GM12872 (cell line): ENCODE data around the gene CBARP.

Source experiments
- TF ChIP-seq, protein P1 (sequence below): IDR thresholded peaks from 3 replicates; pipeline ENCODE4 v1.5.1; 2011; ENCODE audit warnings: low read depth, mild to moderate bottlenecking, low read length, moderate library complexity; ENCODE audit not compliant: insufficient read depth

CBARP gene

GRCh38 chr19:1247748-1248138 is 9.9 kb upstream of the CBARP start:
- TF ChIP-seq, protein P1, sequence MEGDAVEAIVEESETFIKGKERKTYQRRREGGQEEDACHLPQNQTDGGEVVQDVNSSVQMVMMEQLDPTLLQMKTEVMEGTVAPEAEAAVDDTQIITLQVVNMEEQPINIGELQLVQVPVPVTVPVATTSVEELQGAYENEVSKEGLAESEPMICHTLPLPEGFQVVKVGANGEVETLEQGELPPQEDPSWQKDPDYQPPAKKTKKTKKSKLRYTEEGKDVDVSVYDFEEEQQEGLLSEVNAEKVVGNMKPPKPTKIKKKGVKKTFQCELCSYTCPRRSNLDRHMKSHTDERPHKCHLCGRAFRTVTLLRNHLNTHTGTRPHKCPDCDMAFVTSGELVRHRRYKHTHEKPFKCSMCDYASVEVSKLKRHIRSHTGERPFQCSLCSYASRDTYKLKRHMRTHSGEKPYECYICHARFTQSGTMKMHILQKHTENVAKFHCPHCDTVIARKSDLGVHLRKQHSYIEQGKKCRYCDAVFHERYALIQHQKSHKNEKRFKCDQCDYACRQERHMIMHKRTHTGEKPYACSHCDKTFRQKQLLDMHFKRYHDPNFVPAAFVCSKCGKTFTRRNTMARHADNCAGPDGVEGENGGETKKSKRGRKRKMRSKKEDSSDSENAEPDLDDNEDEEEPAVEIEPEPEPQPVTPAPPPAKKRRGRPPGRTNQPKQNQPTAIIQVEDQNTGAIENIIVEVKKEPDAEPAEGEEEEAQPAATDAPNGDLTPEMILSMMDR = no peak

- TF ChIP-seq, protein P1 = no peak
Observed at GRCh38 chr19:1245494-1246264, 7.9 kb upstream of the CBARP start.

DNA sequence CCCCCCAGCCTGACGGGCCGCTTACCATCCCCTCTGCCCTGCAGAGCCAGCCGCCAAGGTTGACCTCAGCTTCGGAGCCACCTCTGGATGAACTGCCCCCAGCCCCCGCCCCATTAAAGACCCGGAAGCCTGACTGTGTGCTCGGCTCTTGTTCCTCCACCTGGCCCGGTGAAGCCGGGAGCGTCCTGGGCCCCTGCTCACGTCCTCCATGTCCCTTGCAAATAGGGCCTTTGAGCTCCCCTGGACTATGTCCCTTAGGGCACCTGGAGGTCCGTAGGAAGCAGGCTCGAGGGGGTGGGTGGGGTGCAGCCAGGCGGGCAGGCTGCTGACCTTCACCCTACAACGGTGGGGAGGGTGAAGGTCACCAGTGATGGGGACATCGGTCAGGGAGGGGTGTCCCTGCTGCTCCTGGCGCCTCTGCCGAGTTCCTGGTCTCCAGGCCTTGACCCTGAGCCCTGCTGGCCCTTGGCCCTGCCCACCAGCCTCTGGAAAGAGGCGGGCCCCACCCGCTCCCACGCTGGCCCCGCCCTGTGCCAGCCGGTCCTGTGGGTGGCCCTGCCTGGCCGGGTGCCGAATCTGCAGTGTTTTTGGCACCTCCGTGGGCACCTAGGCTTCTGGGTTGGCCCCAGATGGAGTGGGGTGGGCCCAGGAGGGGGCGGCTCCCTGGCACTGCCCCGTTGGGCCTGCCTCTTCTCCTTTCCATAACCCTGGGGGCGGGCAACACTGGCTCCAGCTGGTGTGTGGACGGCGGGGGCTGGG is 7.1 kb upstream of the CBARP start:
- TF ChIP-seq, protein P1 = no peak

GRCh38 chr19:1243768-1244692 is 6.2 kb upstream of the CBARP start:
- TF ChIP-seq, protein P1 = peak; percentile 97

DNA sequence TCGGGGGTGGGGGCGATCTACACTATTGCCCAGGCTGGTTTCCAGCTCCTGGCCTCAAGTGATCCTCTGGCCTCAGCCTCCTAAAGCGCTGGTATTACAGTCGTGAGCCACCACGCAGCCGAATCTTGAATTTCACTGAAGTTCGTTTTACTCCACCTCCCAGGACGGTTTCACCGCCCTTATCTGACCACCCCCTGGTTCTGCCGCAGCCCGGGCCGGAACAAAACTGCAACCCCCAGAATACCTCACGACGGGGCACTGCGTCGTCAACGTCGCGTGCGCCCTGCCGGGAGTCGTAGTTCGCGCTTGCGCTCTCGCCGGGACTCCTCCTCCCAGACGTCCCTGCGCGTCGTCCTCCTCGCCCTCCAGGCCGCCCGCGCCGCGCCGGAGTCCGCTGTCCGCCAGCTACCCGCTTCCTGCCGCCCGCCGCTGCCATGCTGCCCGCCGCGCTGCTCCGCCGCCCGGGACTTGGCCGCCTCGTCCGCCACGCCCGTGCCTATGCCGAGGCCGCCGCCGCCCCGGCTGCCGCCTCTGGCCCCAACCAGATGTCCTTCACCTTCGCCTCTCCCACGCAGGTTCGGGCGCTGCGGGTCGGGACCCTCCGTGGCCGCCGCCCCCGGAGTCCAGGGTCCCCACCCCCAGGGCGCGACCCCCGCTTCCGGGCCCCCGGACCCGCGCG is 3.8 kb upstream of the CBARP start, which contains the start of gene ATP5F1D:
Gene ATP5F1D (plus strand): TSS at position 335 of the 679 bp plus-strand sequence. CDS start 100 bp downstream, at position 435.
- TF ChIP-seq, protein P1 = no peak

GRCh38 chr19:1240925-1241324 is 3.1 kb upstream of the CBARP start:
- TF ChIP-seq, protein P1 = no peak
